Panc1 (cell line): Measurements from ENCODE around the gene HCK. TPM values are rescaled to one million over a fixed set of nuclear protein-coding genes. Genes with fewer than 3 reads are reported as not detected.
A peak's percentile ranks its signal among the peaks of the same experiment; 100 is the strongest.

Experiments used
- ATAC-seq: fragments of 200-7000 bp; cut with Tn5 transposase; 2 replicates; pipeline ENCODE4 v1.9.1; 2020; ENCODE audit warnings: mild to moderate bottlenecking, moderate library complexity
- BruUV-seq: library from RNA; stranded (reverse); fragments of 400-500 nt; replicated peaks from 2 replicates; lab custom pipeline; 2021; lab: Mats Ljungman, UMichigan
- CTCF ChIA-PET: fragments of 300-600 bp; sonication (Branson Sonifier 250); formaldehyde crosslinking; loops from one replicate; lab custom pipeline; 2022; ENCODE audit warnings: antibody characterized with exemption; lab: Charles Lee
- POLR2A ChIA-PET: fragments of 300-600 bp; sonication (Branson Sonifier 250); formaldehyde crosslinking; loops from one replicate; lab custom pipeline; 2022; ENCODE audit warnings: antibody characterized with exemption; lab: Charles Lee
- DNase-seq: peaks from one replicate; pipeline ENCODE4 v3.0.0-alpha.2; 2010; ENCODE audit warnings: low read depth, low spot score
- H3K27ac ChIP-seq: 2 replicates; pipeline ENCODE4 v1.5.1; 2011; ENCODE audit warnings: mild to moderate bottlenecking, low read length, inconsistent platforms
- H3K27me3 ChIP-seq: fragments of 200-500 bp; sonication (Bioruptor generic); 2 replicates; pipeline ENCODE4 v1.6.0; 2014; ENCODE audit warnings: low read length, inconsistent platforms; ENCODE audit not compliant: control insufficient read depth, insufficient read depth
- H3K36me3 ChIP-seq: fragments of 200-500 bp; sonication (Bioruptor generic); 2 replicates; pipeline ENCODE4 v1.5.1; 2014; ENCODE audit warnings: inconsistent platforms, mild to moderate bottlenecking, low read length, moderate library complexity; ENCODE audit not compliant: control insufficient read depth, insufficient read depth
- H3K4me1 ChIP-seq: 2 replicates; pipeline ENCODE4 v1.5.1; 2011; ENCODE audit warnings: inconsistent platforms, mild to moderate bottlenecking, low read length, moderate library complexity; ENCODE audit not compliant: control insufficient read depth, insufficient read depth
- H3K4me3 ChIP-seq, 2 experiments: 2 replicates each; pipeline ENCODE4 v1.5.1; 2011 to 2012; ENCODE audit warnings: low read depth in 2 of 2, low read length in 2 of 2, mild to moderate bottlenecking in 2 of 2, inconsistent platforms in 1 of 2, moderate library complexity in 1 of 2
- H3K9me3 ChIP-seq: fragments of 200-500 bp; sonication (Bioruptor generic); 2 replicates; pipeline ENCODE4 v1.5.1; 2014; ENCODE audit warnings: low read depth, mild to moderate bottlenecking, inconsistent platforms, low read length, moderate library complexity; ENCODE audit not compliant: control insufficient read depth, insufficient read depth
- POLR2AphosphoS5 ChIP-seq: IDR thresholded peaks from 2 replicates; pipeline ENCODE4 v1.6.1; 2012; ENCODE audit warnings: mild to moderate bottlenecking, low read depth, low read length, moderate library complexity
- SIN3A ChIP-seq: IDR thresholded peaks from 2 replicates; pipeline ENCODE4 v1.6.1; 2012; ENCODE audit warnings: low read depth, mild to moderate bottlenecking, low read length, moderate library complexity, borderline replicate concordance; ENCODE audit not compliant: insufficient read depth
- TCF7L2 ChIP-seq: IDR thresholded peaks from 2 replicates; pipeline ENCODE4 v1.6.1; 2011; ENCODE audit warnings: mild to moderate bottlenecking, low read depth, low read length, inconsistent platforms
- in situ Hi-C: cut with HindIII; loops from 2 replicates; pipeline ENCODE4 v1.10.0; 2016; ENCODE audit warnings: low sequenced_read_pairs, low pct_unique_long_range_greater_than_20kb
- intact Hi-C: fragments of 100-400 bp; cut with micrococcal nuclease; formaldehyde crosslinking; loops from one replicate; pipeline ENCODE4 v1.10.0; 2022; ENCODE audit not compliant: unreplicated experiment
- total RNA-seq: library from RNA; stranded (reverse); gene quantifications from one replicate; pipeline ENCODE4 v1.2.1, GENCODE V29; 2021; ENCODE audit not compliant: unreplicated experiment
- TF ChIP-seq, protein P1 (sequence below), 2 experiments: IDR thresholded peaks; 2 replicates each; pipeline ENCODE4 v1.6.1; 2011 to 2012; ENCODE audit warnings: low read depth in 2 of 2, control low read depth in 1 of 2, low read length in 1 of 2, mild to moderate bottlenecking in 1 of 2, moderate library complexity in 1 of 2; ENCODE audit not compliant: insufficient read depth in 1 of 2
- TF ChIP-seq, protein P2 (sequence below): fragments of 450-650 bp; IDR thresholded peaks from 2 replicates; pipeline ENCODE4 v1.5.1; 2017; ENCODE audit warnings: mild to moderate bottlenecking

The HCK gene
- total RNA-seq, 1 experiment from 2014 or later, result 0.98 TPM

GRCh38 chr20:32110173-32110704, 58.2 kb downstream of the HCK start:
- POLR2A ChIA-PET, result interaction anchor here (0.6 to 1.7 kb wide), 5 partner anchors 8 to 390 kb away, joined by 3 to 5 read pairs (median 3); no protein-coding TSS in a partner anchor
- peak overlapping the region; percentile 98 for H3K27ac ChIP-seq
- DNase-seq (no peak), ATAC-seq (no peak)
- BruUV-seq, result no TSS peak
- peak overlapping the region; percentile 72 to 86 for H3K4me3 ChIP-seq
- intact Hi-C loops (no loop called here), in situ Hi-C loops (no loop called here)
- H3K9me3 ChIP-seq, result peaks cover 8% of the 10 kb centered on the region; the same call in 1 of the 2 replicates
- H3K27me3 ChIP-seq, result no peaks in the 10 kb centered on the region
- CTCF ChIA-PET, result no interaction called here
- TF ChIP-seq SIN3A (no peak), POLR2AphosphoS5 (no peak), TCF7L2 (no peak)
- TF ChIP-seq, protein P1, sequence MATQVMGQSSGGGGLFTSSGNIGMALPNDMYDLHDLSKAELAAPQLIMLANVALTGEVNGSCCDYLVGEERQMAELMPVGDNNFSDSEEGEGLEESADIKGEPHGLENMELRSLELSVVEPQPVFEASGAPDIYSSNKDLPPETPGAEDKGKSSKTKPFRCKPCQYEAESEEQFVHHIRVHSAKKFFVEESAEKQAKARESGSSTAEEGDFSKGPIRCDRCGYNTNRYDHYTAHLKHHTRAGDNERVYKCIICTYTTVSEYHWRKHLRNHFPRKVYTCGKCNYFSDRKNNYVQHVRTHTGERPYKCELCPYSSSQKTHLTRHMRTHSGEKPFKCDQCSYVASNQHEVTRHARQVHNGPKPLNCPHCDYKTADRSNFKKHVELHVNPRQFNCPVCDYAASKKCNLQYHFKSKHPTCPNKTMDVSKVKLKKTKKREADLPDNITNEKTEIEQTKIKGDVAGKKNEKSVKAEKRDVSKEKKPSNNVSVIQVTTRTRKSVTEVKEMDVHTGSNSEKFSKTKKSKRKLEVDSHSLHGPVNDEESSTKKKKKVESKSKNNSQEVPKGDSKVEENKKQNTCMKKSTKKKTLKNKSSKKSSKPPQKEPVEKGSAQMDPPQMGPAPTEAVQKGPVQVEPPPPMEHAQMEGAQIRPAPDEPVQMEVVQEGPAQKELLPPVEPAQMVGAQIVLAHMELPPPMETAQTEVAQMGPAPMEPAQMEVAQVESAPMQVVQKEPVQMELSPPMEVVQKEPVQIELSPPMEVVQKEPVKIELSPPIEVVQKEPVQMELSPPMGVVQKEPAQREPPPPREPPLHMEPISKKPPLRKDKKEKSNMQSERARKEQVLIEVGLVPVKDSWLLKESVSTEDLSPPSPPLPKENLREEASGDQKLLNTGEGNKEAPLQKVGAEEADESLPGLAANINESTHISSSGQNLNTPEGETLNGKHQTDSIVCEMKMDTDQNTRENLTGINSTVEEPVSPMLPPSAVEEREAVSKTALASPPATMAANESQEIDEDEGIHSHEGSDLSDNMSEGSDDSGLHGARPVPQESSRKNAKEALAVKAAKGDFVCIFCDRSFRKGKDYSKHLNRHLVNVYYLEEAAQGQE (IDR thresholded peaks at IDR 0.05; ENCODE audit: insufficient read depth in 1 of 2, low read depth in 2 of 2, low read length in 1 of 2), result no peak
- TF ChIP-seq, protein P2, sequence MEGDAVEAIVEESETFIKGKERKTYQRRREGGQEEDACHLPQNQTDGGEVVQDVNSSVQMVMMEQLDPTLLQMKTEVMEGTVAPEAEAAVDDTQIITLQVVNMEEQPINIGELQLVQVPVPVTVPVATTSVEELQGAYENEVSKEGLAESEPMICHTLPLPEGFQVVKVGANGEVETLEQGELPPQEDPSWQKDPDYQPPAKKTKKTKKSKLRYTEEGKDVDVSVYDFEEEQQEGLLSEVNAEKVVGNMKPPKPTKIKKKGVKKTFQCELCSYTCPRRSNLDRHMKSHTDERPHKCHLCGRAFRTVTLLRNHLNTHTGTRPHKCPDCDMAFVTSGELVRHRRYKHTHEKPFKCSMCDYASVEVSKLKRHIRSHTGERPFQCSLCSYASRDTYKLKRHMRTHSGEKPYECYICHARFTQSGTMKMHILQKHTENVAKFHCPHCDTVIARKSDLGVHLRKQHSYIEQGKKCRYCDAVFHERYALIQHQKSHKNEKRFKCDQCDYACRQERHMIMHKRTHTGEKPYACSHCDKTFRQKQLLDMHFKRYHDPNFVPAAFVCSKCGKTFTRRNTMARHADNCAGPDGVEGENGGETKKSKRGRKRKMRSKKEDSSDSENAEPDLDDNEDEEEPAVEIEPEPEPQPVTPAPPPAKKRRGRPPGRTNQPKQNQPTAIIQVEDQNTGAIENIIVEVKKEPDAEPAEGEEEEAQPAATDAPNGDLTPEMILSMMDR, result no peak
- peaks cover 23% of the 10 kb centered on the region for H3K4me1 ChIP-seq
- no peaks in the 10 kb centered on the region for H3K36me3 ChIP-seq

GRCh38 chr20:32110727-32111126, 58.7 kb downstream of the HCK start:
- no peak for ATAC-seq
- no TSS peak for BruUV-seq
- Histone ChIP-seq H3K36me3 (no peaks in the 10 kb centered on the region), H3K9me3 (peaks cover 8% of the 10 kb centered on the region; the same call in 1 of the 2 replicates), H3K4me3 (peak overlapping the region; percentile 72 to 86), H3K27me3 (no peaks in the 10 kb centered on the region), H3K4me1 (peaks cover 25% of the 10 kb centered on the region), H3K27ac (peak overlapping the region; percentile 98)
- no peak for DNase-seq
- in situ Hi-C loops, result no loop called here
- ChIA-PET POLR2A (interaction anchor here (0.6 to 1.7 kb wide), 4 partner anchors 9 to 389 kb away, joined by 3 to 5 read pairs (median 4); no protein-coding TSS in a partner anchor), CTCF (no interaction called here)
- intact Hi-C loops, result no loop called here
- TF ChIP-seq TCF7L2 (no peak), POLR2AphosphoS5 (no peak), SIN3A (no peak)
- TF ChIP-seq, protein P1 (IDR thresholded peaks at IDR 0.05; ENCODE audit: insufficient read depth in 1 of 2, low read depth in 2 of 2, low read length in 1 of 2), result no peak
- TF ChIP-seq, protein P2, result no peak
